NT2/D1 (cell line): Measurements from ENCODE around the gene CCDC97.

Experiments used
- SUZ12 ChIP-seq: IDR thresholded peaks from 2 replicates; pipeline ENCODE4 v1.6.1; 2011; ENCODE audit not compliant: insufficient read length, insufficient read depth; ENCODE audit errors: extremely low read depth
- YY1 ChIP-seq: IDR thresholded peaks from 2 replicates; pipeline ENCODE4 v1.6.1; 2011; ENCODE audit not compliant: insufficient read length, insufficient read depth
- ZNF274 ChIP-seq: IDR thresholded peaks from 2 replicates; pipeline ENCODE4 v1.6.1; 2011; ENCODE audit warnings: mild to moderate bottlenecking, low read depth, low read length

DNA sequence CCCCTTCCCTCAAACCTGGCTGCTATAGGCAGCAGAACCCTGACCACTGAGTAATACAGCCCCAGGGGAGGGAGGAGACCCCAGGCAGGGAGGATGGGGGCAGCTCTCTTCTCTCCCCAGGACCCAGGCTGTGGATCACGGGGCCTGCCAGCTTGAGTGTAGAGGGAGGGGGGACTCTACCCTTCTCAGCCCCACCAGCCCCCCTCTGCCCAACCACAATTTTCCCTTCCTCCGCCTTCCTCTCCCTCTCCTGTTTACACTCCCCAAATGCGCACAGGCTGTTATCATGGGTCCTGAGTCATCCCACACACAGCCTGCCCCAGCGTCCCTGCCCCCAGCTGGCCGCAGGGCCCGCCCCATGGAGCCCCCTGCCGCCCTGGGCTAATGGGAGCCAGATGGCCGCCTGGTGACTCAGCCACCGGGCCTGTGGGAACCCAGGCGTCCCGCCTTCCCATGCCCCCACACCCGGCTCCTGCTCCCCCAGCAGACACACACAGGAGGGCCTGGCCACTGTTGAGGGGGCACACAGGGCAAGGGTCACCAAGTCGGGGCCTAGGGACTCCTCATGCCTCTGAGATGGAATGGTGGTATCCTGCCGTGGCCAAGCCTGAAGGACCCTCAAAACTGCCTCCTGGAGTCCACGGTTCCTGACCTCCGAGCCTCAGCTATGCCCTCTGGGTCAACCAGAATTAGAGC is 13.6 kb downstream of the CCDC97 start:
- TF ChIP-seq YY1 (no peak), SUZ12 (no peak), ZNF274 (no peak)
